Stimulated activated CD8-positive, alpha-beta memory T cell treated with anti-CD3 and anti-CD28 coated beads, Interleukin-15, amount 100 ng/mL, for 4 hours (primary cell): Measurements from ENCODE around the gene ADPGK.
A peak's percentile ranks its signal among the peaks of the same experiment; 100 is the strongest.
"Not testable (repeated sequence)": the region's sequence is repeated elsewhere in the genome, so short reads cannot be mapped to it uniquely, and the experiment has no call there.

Source experiments
- DNase-seq, 2 donors: peaks; one replicate each; pipeline ENCODE4 v3.0.0-alpha.2; 2020; ENCODE audit warnings: low read depth in 2 of 2

Gene ADPGK

DNA sequence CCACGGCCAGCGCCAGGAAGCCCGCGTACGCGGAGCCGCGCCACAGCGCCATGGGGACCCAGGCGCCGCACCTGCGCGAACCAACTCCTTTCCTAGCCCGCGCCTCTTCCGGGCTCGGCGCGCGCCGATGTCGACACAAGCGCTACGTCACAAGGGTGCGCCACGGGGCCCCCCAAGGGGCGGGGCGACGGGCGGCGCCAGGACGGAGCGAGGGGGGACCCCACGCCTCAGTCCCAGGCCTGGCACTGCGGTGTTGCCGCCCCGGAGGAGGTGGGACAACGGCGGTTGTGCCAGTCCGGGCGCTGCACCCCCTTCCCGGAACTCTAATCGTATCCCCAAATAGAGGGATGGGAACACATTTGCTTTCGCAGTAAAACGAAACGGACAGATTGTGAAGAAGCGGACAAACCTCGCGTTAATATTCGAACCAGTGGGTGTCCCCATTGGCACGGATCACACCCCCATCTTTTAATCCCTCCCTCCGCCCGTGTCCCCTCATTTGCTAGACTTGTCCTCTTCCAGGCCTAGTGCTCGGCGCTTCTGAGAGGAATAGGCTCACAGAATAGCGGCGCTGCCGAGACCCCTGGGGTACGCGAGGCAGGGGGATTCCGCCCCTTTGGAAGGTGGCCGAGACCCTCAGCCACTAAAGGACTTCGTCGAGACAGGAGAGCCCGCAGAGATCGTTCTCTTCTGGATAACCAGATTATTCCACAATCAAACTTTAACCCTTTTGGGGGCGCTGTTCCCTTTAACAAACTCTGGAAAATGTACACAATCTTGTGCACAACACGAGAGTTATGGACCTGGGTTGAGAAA, at the start of gene ADPGK:
Gene ADPGK, minus strand, starts transcription at position 119 of the 816 bp plus-strand sequence. Its CDS starts 67 bp downstream, at position 52.
- DNase-seq, result peak; percentile 82 to 94

DNA sequence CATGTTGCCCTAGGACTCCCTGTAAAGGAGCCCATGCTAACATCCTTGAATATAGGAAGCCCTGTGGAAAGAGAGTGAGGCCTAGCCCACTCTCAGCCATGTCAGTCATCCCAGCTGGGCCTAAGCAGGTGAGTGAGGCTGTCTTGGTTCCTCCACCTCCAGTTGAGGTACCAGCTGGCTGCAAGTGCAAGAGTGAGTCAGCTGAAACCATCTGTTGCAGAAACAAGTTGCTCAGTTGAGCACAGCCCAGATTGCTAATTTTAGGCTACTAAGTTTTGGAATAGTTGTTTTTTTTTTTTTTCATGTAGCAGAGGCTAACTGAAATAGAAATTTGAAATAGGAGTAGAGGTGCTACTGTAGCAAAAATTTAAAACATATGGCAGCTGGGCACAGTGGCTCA, 43.7 kb upstream of the ADPGK start:
- no peak for DNase-seq

DNA sequence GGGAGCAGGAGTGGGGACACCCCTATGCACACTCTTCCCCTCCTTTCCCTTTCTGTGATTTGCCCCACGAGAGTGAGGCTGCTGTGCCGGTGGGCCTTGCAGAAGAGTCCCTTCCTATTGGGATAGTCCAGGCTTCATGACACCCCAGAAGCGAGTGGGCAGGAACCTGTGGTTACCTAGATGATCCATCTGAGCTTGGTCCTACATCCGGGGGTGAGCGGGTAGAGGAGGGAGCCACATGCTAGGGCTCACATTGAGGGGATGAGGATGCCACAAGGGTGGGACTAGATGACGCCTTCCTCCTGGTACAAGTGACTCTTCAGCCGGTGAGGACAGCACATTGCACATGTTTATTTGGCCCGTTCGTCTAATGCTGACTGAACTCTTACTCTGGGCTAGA, 43.1 kb upstream of the ADPGK start:
- DNase-seq, result no peak

DNA sequence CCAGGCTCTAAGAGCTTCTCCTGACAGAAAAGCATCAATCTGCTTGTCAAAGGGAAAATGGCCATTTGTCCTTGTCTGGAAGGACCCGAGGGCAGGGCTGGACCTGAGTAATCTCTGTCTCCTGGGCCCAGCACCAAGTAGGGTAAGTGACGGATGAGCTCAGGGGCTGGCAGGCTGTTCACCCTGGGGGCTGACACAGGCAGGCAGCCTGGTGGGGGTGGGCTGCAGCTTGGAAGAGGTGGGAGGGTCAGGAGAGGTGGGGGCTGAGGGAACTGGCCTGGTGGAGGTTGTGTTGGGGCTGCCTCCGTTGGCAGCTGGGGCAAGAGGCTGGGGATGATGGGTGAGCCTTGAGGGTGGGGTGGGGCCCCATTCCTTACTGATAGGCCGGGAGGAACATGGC, 42.3 kb upstream of the ADPGK start:
- DNase-seq, result no peak

DNA sequence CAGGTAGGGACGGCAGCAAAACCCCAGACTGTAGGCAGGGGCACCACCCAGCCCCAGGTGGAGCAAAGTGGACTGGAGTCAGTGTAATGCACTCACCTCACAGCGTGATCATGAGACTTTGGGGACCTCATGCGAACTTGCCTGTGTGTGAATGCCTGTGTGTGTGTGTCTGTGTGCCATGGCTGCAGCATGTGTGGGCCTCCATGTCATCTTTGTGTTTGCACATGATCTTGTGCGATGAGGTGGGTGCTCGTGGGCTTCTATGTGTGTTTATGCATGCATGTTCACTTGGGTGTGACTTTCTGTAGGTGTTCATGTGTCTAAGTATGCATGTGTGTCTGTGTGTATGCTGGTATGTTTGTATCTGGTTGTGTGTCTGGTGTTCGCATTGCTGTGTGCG, 41.2 kb upstream of the ADPGK start:
- no peak for DNase-seq

DNA sequence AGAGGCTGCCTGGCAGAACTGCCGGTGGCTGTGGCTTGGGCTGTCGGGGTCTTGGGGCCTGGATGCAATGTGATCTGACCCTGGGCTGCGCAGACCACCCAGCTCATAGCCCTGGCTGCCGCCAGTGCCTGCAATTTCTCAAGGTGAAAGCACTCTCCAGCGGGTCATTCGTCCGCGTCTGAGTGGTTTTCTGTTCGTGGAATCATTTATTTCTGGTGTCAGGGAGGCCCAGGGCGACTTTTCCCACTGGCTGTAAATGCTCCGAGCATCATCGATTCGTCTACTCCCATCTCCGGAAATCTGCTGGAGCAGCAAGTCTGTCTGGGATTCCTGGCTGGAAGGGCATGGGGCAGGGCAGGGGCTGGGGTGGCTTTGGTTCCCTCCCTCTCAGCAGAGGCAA, 40.6 kb upstream of the ADPGK start:
- no peak for DNase-seq

DNA sequence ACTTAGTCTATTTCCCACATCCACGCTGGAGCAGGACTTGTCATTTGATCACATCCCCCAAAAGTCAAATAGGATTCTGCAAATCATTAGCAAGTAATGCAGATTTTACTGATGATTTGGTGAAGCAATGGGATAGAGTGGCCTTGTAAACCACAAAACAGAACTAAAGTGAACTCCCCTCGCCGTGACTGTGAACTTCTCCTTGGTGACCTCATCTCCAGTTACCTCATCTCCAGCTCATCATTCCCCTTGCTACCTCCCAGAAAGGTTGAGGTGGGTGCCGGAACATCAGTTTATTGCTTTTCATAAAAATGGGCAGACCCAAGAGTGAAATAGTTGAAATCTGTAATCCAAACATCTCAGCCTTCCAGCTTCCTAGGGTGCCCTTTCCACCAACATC, 36.7 kb upstream of the ADPGK start:
- DNase-seq, result no peak

DNA sequence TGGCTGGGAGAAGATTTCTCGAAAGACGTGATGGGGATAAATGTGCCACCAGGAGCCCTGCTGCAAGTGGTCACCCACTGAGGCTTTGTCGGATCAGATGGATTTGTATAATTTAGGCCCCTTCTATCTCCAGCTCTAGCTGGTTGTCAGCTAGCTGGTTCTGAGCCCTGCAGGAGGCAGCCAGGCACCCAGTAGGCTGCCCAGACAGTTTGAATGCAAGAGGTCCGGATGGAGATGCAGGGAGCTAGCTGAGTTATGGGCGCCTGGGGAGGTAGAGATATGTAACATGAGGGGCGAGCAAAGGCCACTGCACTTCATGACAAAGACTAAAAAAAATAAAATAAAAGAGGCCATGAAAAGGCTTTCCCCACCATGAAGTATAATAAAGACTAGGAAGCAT, 35.1 kb upstream of the ADPGK start:
- no peak for DNase-seq

DNA sequence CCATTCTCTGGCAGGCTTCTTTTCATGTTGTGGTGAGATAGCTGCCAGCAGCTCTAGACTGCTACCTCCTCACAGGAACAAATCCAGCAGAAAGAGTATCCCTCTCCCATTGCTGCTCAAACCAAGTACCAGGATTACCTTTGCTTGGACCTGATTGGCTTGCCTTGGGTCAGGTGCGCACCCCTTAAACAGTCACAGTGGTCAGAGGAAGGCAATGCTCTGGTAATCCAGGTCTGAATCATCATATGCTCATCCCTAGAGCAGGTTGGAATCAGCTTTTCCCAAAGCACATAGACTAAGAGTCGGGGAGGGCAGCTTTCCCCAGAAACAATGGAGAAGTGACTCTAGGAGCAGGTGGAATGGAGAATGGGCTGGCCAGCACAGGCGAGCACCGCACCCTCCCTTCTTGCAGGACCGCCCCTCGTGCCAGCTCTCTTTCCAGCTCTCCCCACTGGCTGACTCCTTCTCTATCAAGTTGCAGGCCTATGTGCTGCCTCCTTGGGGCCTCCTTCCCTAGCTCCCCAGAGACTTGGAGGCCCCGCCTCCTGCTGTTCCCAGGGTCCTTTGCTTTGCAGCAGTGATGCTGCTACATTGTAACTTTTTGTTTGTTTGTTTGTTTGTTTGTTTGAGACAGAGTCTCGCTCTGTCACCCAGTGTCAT, 29.9 kb upstream of the ADPGK start:
- no peak for DNase-seq

DNA sequence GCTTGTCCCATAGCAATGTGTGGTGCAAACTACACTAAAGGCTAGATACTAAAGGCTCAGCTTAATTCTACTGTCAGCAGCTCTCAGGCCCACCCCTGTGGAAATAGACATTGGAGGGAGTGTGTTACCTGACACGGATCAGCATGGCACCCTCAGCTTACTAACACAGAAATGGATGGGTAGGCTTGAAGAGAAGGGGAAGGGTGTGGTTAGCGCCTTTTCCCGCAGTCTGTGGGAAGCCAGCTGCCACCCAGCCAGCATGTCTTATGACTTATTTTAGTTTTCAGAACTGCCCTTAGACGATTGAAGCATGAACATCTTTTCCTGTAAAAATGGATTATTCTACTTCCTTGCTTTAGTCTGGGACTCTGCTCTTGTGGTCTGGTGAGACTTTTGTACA, 25.8 kb upstream of the ADPGK start:
- no peak for DNase-seq

DNA sequence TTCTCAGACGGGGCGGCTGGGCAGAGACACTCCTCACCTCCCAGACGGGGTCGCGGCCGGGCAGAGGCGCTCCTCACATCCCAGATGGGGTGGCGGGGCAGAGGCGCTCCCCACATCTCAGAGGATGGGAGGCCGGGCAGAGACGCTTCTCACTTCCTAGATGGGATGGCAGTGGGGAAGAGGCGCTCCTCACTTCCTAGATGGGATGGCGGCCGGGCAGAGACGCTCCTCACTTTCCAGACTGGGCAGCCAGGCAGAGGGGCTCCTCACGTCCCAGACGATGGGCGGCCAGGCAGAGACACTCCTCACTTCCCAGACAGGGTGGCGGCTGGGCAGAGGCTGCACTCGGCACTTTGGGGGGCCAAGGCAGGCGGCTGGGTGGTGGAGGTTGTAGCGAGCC, 23.8 kb upstream of the ADPGK start:
- DNase-seq, result not testable (repeated sequence)

DNA sequence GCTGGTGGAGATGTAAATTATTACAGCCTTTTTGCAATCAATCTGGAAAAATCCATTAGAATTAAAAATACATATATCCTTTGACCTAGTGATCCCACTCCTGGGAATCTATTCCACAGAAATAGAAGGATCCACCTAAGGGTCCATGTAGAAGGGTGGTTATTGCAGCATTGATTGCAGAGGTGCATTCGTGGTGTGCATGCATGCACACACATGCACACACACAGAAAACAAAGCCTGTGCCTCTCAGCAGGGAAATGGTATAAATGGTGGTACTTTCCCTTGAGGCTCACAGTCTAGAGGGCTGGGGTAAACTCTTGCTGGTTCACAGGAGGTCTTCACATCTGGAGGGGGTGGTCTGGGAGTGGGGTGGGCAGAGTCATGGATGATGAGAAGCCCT, 19.4 kb upstream of the ADPGK start:
- DNase-seq, result no peak

DNA sequence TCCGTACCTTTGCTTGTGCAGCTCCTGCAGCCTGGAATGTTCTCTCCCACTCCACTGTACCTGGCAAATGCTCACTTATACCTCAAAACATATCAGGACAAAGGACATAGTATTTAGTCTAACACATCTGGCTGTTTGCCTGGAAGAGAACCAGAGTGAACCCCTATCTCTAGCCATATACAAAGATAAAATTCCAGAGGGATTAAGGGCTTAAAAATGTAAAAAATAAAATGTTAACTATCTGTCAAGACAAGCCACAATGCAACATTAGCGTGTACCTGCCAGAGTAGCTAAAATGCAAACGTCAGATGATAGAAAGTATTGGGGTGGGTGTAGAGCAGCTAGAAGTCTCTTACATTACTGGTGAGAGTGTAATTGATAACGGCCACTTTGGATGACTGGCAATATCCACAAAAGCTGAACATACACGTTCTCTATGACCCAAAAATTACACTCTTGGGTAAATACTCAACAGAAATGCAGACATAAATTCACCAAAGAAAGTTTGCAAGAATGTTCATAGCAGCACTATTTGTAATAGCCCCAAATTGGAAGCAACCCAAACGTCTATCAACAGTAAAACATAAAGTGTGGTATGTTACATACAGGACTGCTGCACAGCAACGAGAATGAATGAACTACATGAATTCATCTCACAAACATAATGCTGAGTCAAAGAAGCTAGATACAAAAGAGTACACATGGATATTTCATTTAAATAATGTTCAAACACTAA, 18.2 kb upstream of the ADPGK start:
- no peak for DNase-seq

DNA sequence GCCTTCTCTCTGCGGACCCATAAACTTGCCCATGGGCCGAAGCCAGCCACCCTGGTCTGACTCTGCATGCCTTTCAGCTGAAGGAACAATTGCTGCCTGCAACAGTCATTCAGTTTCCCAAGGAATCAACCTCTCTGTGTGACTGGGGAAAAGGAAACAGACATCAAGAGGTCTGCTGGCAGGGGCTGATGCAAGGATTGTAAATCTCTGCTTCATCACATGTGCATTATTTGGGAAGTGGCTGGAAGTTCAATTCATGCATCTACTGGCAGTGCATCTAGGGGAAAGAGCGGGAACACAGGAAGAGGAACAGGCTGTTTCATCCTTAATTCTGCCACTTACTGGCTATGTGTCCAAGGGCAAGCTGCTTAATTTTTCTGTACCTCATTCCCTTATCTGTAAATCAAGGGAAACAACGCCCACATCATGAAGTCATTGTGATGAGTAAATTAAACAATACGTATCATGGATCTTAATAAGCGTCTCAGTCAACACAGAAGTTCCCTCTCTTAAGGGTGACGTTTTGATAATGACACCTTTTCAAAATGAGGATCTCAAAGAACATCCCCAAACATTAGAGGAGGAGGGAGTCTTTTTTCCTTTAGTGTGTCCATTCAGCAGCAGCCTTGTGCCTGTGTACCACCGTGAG, 17.4 kb upstream of the ADPGK start:
- DNase-seq, result no peak

DNA sequence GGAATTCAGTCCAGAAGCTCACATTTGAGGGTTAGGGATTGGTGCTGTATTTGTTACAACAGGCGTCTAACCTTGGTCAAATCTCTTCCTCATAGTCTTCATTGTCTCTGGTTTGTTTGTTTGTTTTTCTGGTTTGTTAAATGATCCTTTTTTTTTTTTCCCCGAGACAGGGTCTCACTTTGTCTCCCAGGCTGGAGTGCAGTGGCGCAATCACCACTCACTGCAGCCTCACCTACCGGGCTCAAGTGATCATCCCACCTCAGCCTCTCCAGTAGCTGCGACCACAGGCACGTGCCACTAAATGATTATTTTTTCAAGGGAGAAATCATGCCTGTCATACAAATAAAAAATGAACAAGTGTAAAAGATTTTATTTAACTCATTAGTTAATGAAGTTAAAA, 14.3 kb upstream of the ADPGK start:
- DNase-seq, result no peak

DNA sequence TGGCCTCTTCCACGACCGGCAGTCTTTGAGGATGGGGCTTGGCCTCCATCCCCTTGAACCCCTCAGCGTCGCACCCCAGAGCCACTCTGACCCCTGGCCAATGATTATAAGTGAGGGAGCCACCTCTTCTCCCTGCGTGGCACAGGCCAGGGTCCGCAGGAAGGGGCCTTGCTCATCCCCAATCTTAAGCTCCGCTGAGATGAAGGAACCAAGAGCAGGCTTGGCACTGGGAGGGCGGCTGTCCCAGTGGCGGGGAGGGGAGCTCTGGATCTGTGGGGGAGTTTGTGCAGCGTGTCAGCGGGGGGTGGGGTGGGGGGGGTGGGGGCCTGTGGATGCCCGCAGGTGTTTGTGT, 13.8 kb upstream of the ADPGK start:
- DNase-seq, result no peak

DNA sequence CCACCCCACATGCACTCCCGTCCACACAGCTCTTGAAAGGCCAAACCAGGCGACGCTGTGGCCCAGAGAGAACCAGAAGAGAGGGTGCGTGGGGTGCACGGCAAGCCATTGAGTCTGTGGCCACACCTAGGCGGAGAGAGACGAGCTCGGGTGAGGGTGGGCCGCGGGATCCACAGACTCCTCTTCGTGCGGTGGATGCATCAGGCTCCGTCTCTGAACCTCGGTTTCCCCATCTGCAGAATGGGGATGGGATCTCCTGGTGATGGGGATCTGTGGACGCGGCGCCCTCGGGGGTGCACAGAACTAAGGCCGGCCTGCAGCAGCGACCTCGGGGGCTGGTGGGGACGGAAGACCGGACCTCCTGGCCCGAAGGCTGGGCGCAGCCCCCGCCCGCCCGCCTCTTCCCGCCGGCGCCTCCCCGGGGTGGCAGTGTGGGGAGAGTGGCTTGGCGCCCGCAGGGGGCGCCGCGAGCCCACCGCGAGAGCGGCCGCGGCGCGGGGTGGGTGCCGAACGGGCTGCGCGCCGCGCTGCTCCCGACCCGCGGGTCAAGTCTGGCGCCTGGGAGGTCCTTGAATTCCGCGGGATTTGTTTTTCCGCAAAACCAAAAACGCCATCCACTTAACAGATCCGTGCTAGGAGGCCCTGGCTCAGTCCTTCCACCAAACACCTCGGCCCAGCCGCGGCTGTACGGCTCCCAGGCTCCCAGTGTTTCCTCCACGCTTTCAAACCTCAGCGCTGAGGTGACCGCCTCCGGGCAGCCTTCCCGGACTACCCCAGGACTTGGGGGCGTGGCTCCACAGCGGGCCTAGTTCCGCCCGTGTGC, 13.2 kb upstream of the ADPGK start:
- no peak for DNase-seq

DNA sequence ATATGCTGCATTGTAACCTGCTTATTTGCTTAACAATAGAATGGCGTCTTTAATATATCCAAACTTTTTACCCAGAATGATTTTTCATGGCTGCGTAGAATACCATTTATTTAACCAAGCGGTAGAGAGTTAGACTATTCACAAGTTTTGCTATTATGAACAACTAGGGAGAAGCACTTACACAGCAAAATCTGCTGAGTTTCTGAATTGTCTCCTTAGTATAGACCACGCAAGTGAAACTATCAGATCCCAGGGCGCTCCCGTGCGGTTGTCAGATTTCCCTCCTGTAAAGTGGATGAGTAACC, 12.6 kb upstream of the ADPGK start:
- no peak for DNase-seq

DNA sequence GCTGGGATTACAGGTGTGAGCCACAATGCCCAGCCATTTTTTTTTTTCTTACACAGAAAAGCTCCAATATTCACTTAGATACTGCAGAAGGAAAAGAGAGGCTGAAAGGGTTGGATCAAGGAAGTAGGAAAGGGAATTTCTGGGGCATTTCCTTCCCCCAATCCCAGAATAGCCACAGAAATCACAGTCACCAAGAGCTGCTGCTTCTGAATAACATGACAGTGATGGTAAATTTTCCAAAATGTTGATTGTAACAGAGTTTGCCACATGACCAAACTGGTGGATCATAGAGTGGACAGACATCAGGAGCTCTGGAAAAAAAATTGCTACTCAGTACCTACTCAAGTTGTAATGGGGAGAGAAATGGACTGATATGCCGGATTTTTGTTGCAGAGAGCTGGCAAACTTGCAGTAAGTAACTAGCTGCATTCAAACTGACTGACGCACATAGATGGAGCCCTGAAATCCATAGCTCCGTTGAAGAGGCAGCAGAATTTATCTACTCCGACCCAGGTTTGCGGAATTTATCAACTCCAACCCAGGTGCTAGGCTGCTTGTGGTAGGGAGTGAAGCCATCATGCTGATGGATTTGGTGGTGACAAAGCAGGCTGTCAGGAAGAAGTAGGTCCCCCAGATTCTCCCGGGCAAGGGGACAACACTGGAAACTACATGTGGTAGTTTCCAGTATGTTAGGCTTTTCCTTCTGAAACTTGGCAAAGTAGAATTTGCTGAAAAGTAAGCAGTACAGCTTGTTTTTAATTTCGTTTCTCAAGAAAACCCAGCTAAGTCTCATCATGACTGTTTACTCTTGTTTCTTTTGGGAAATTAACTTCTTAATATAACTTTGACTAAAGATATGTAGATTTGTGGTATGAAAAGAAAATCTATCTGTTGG, 10.5 kb upstream of the ADPGK start:
- no peak for DNase-seq

DNA sequence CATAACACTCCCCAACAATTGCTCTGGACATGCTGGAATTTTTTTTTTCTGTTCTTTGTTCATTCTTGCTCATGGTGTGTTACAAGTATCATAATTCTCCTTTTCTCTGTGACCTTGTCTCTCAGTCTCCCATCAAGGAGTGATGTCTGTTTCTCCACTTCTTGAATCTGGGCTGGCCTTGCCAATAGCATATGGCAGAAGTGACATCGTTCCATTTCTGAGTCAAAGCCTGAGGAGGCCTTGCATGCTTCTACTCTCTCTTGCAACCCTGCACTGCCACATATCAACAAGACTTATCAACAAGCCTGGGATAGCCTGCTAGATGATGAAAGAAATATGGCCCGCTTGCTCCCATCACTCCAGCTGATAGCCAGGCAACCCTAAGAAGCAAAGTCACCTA, 8.9 kb upstream of the ADPGK start:
- no peak for DNase-seq
